ENCODE results near the gene PADI4. TPM values are rescaled to one million over a fixed set of nuclear protein-coding genes. Genes with fewer than 3 reads are reported as not detected.

PADI4 gene
- total and polyA plus RNA-seq, 2 experiments from 2014 or later: 0.45 to 0.52 TPM

DNA sequence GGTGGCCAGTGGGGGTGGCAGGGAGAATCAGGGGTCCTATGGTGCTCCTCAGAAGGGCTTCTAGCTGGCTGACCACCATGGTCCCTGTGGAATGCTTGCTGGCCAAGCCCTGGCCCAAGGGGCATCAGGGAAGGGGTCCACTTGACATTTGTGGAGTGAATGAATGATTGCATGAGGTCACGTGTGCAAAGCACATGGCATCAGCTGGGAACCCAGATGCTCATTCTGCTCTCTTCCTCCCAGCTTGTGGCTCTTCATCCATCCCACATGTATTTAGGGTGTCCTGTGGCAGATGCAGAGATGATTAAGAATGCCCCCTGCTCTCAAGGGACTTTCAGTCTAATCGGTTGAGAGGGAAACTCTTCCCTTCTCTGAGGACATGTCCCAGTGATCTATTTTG is 27.1 kb upstream of the PADI4 start:
- no peaks in the 10 kb centered on the region for H3K4me1 Mint-ChIP-seq
- Histone ChIP-seq H3K36me3 (ENCODE audit: insufficient read depth) (no peaks in the 10 kb centered on the region), H4K20me1 (replicated peaks; ENCODE audit: insufficient read depth) (no peaks in the 10 kb centered on the region), H3K4me3 (no peak overlapping the region), H3K79me2 (replicated peaks; ENCODE audit: insufficient read depth) (no peaks in the 10 kb centered on the region), H3K9me2 (ENCODE audit: insufficient read depth) (no peaks in the 10 kb centered on the region), H3K4me1 (ENCODE audit: insufficient read depth) (no peaks in the 10 kb centered on the region), H2AFZ (no peak overlapping the region), H3K4me2 (no peak overlapping the region), H3K27ac (ENCODE audit: low read depth) (no peak overlapping the region), H3K27me3 (ENCODE audit: insufficient read depth) (no peaks in the 10 kb centered on the region), H3F3A (replicated peaks; ENCODE audit: low read depth) (no peaks in the 10 kb centered on the region)
- H3K9me3 Mint-ChIP-seq: no peaks in the 10 kb centered on the region
- H3K4me3 Mint-ChIP-seq: no peak overlapping the region
- no peak overlapping the region for H3K27ac Mint-ChIP-seq
- no peaks in the 10 kb centered on the region for H3K36me3 Mint-ChIP-seq (ENCODE audit: low read depth)
- ATAC-seq (no peak), DNase-seq (ENCODE audit: low spot score) (no peak)
- TF ChIP-seq CREB1 (CRISPR knock-in tag; IDR thresholded peaks at IDR 0.05; ENCODE audit: low read depth): no peak
- TF ChIP-seq, protein P1, sequence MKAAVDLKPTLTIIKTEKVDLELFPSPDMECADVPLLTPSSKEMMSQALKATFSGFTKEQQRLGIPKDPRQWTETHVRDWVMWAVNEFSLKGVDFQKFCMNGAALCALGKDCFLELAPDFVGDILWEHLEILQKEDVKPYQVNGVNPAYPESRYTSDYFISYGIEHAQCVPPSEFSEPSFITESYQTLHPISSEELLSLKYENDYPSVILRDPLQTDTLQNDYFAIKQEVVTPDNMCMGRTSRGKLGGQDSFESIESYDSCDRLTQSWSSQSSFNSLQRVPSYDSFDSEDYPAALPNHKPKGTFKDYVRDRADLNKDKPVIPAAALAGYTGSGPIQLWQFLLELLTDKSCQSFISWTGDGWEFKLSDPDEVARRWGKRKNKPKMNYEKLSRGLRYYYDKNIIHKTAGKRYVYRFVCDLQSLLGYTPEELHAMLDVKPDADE (IDR thresholded peaks at IDR 0.05): no peak
- no peak for TF ChIP-seq POLR2AphosphoS5 (IDR thresholded peaks at IDR 0.05; ENCODE audit: low read depth)
- TF ChIP-seq, protein P2, sequence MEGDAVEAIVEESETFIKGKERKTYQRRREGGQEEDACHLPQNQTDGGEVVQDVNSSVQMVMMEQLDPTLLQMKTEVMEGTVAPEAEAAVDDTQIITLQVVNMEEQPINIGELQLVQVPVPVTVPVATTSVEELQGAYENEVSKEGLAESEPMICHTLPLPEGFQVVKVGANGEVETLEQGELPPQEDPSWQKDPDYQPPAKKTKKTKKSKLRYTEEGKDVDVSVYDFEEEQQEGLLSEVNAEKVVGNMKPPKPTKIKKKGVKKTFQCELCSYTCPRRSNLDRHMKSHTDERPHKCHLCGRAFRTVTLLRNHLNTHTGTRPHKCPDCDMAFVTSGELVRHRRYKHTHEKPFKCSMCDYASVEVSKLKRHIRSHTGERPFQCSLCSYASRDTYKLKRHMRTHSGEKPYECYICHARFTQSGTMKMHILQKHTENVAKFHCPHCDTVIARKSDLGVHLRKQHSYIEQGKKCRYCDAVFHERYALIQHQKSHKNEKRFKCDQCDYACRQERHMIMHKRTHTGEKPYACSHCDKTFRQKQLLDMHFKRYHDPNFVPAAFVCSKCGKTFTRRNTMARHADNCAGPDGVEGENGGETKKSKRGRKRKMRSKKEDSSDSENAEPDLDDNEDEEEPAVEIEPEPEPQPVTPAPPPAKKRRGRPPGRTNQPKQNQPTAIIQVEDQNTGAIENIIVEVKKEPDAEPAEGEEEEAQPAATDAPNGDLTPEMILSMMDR (conservative IDR thresholded peaks at IDR 0.05; ENCODE audit: low read depth in 2 of 2): no peak
- TF ChIP-seq NANOG (IDR thresholded peaks at IDR 0.05; ENCODE audit: borderline replicate concordance): no peak
- TF ChIP-seq, protein P3, sequence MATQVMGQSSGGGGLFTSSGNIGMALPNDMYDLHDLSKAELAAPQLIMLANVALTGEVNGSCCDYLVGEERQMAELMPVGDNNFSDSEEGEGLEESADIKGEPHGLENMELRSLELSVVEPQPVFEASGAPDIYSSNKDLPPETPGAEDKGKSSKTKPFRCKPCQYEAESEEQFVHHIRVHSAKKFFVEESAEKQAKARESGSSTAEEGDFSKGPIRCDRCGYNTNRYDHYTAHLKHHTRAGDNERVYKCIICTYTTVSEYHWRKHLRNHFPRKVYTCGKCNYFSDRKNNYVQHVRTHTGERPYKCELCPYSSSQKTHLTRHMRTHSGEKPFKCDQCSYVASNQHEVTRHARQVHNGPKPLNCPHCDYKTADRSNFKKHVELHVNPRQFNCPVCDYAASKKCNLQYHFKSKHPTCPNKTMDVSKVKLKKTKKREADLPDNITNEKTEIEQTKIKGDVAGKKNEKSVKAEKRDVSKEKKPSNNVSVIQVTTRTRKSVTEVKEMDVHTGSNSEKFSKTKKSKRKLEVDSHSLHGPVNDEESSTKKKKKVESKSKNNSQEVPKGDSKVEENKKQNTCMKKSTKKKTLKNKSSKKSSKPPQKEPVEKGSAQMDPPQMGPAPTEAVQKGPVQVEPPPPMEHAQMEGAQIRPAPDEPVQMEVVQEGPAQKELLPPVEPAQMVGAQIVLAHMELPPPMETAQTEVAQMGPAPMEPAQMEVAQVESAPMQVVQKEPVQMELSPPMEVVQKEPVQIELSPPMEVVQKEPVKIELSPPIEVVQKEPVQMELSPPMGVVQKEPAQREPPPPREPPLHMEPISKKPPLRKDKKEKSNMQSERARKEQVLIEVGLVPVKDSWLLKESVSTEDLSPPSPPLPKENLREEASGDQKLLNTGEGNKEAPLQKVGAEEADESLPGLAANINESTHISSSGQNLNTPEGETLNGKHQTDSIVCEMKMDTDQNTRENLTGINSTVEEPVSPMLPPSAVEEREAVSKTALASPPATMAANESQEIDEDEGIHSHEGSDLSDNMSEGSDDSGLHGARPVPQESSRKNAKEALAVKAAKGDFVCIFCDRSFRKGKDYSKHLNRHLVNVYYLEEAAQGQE (IDR thresholded peaks at IDR 0.05; ENCODE audit: unreplicated experiment): no peak
- TF ChIP-seq, protein P4, sequence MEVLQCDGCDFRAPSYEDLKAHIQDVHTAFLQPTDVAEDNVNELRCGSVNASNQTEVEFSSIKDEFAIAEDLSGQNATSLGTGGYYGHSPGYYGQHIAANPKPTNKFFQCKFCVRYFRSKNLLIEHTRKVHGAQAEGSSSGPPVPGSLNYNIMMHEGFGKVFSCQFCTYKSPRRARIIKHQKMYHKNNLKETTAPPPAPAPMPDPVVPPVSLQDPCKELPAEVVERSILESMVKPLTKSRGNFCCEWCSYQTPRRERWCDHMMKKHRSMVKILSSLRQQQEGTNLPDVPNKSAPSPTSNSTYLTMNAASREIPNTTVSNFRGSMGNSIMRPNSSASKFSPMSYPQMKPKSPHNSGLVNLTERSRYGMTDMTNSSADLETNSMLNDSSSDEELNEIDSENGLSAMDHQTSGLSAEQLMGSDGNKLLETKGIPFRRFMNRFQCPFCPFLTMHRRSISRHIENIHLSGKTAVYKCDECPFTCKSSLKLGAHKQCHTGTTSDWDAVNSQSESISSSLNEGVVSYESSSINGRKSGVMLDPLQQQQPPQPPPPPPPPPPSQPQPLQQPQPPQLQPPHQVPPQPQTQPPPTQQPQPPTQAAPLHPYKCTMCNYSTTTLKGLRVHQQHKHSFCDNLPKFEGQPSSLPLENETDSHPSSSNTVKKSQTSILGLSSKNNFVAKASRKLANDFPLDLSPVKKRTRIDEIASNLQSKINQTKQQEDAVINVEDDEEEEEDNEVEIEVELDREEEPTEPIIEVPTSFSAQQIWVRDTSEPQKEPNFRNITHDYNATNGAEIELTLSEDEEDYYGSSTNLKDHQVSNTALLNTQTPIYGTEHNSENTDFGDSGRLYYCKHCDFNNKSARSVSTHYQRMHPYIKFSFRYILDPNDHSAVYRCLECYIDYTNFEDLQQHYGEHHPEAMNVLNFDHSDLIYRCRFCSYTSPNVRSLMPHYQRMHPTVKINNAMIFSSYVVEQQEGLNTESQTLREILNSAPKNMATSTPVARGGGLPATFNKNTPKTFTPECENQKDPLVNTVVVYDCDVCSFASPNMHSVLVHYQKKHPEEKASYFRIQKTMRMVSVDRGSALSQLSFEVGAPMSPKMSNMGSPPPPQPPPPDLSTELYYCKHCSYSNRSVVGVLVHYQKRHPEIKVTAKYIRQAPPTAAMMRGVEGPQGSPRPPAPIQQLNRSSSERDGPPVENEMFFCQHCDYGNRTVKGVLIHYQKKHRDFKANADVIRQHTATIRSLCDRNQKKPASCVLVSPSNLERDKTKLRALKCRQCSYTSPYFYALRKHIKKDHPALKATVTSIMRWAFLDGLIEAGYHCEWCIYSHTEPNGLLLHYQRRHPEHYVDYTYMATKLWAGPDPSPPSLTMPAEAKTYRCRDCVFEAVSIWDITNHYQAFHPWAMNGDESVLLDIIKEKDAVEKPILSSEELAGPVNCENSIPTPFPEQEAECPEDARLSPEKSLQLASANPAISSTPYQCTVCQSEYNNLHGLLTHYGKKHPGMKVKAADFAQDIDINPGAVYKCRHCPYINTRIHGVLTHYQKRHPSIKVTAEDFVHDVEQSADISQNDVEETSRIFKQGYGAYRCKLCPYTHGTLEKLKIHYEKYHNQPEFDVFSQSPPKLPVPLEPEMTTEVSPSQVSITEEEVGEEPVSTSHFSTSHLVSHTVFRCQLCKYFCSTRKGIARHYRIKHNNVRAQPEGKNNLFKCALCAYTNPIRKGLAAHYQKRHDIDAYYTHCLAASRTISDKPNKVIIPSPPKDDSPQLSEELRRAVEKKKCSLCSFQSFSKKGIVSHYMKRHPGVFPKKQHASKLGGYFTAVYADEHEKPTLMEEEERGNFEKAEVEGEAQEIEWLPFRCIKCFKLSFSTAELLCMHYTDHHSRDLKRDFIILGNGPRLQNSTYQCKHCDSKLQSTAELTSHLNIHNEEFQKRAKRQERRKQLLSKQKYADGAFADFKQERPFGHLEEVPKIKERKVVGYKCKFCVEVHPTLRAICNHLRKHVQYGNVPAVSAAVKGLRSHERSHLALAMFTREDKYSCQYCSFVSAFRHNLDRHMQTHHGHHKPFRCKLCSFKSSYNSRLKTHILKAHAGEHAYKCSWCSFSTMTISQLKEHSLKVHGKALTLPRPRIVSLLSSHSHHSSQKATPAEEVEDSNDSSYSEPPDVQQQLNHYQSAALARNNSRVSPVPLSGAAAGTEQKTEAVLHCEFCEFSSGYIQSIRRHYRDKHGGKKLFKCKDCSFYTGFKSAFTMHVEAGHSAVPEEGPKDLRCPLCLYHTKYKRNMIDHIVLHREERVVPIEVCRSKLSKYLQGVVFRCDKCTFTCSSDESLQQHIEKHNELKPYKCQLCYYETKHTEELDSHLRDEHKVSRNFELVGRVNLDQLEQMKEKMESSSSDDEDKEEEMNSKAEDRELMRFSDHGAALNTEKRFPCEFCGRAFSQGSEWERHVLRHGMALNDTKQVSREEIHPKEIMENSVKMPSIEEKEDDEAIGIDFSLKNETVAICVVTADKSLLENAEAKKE (CRISPR knock-in tag; IDR thresholded peaks at IDR 0.05): no peak
- TF ChIP-seq ZNF331 (CRISPR knock-in tag; IDR thresholded peaks at IDR 0.05; ENCODE audit: low read depth): no peak
- no peak for TF ChIP-seq ZNF114 (CRISPR knock-in tag; IDR thresholded peaks at IDR 0.05)
- TF ChIP-seq EZH2 (IDR thresholded peaks at IDR 0.05; ENCODE audit: low read depth, unreplicated experiment): no peak
- no peak for TF ChIP-seq STAT1 (IDR thresholded peaks at IDR 0.05; ENCODE audit: unreplicated experiment)
- TF ChIP-seq JUNB (IDR thresholded peaks at IDR 0.05; ENCODE audit: unreplicated experiment): no peak
- TF ChIP-seq EZH2phosphoT487 (IDR thresholded peaks at IDR 0.05; ENCODE audit: unreplicated experiment): no peak
- H3K27me3 Mint-ChIP-seq (ENCODE audit: insufficient read depth, low read depth, poor library complexity): peaks cover 4% of the 10 kb centered on the region

Data from GM23338 (cell line).